ENCODE measurements around the gene NXPH4. TPM values are rescaled to one million over a fixed set of nuclear protein-coding genes. Genes with fewer than 3 reads are reported as not detected.

Gene NXPH4
- total RNA-seq, 1 donor from 2014 or later = 6.7 TPM

- no peak for ATAC-seq
Measured at GRCh38 chr12:57244312-57244696, 27.7 kb downstream of the NXPH4 start.

GRCh38 chr12:57247041-57247440 is 30.4 kb downstream of the NXPH4 start:
- no peak for ATAC-seq

GRCh38 chr12:57248934-57249742 is 32.5 kb downstream of the NXPH4 start:
- no peak for ATAC-seq

GRCh38 chr12:57250541-57250940 is 33.9 kb downstream of the NXPH4 start:
- no peak for ATAC-seq

- no peak for ATAC-seq
Measured at GRCh38 chr12:57250956-57251355, 34.4 kb downstream of the NXPH4 start, which contains the start of gene STAC3. STAC3 (minus strand) TSS chr12:57251187; CDS start chr12:57249636, 1,551 bp downstream.

GRCh38 chr12:57254506-57255280 is 38.1 kb downstream of the NXPH4 start:
- ATAC-seq = no peak

- ATAC-seq = no peak
Measured at GRCh38 chr12:57255916-57256315, 39.3 kb downstream of the NXPH4 start.

GRCh38 chr12:57258977-57259970 is 42.7 kb downstream of the NXPH4 start:
- no peak for ATAC-seq

- no peak for ATAC-seq
Measured at GRCh38 chr12:57260366-57260765, 43.8 kb downstream of the NXPH4 start.

- no peak for ATAC-seq
Measured at GRCh38 chr12:57261428-57261865, 44.9 kb downstream of the NXPH4 start.

- ATAC-seq = no peak
Measured at GRCh38 chr12:57262126-57262822, 45.7 kb downstream of the NXPH4 start.

GRCh38 chr12:57263096-57263495 is 46.5 kb downstream of the NXPH4 start:
- no peak for ATAC-seq

GRCh38 chr12:57266681-57267080 is 50.1 kb downstream of the NXPH4 start:
- ATAC-seq = no peak

GRCh38 chr12:57268264-57268663 is 51.7 kb downstream of the NXPH4 start:
- ATAC-seq = no peak

- no peak for ATAC-seq
Measured at GRCh38 chr12:57270966-57271470, 54.4 kb downstream of the NXPH4 start.

GRCh38 chr12:57272337-57273151 is 56.0 kb downstream of the NXPH4 start:
- no peak for ATAC-seq

GRCh38 chr12:57273516-57273915 is 56.9 kb downstream of the NXPH4 start:
- ATAC-seq = no peak

All from esophagus mucosa (tissue), 1 donor.